T-helper 1 cell treated with Interleukin-12 subunit alpha and Interleukin-12 subunit beta and Interleukin-4 antibody, amounts not matched to agents 30 μg/mL and 1 μg/mL, for 36 hours (primary cell): Measurements from ENCODE around the gene ST7.

Experiments
- H3K27ac Mint-ChIP-seq: one replicate; pipeline ENCODE4 v1.8.0; 2021; ENCODE audit warnings: mild to moderate bottlenecking, mixed read lengths
- H3K27me3 Mint-ChIP-seq: one replicate; pipeline ENCODE4 v1.8.0; 2021; ENCODE audit warnings: low read depth, mixed read lengths
- H3K36me3 Mint-ChIP-seq: one replicate; pipeline ENCODE4 v1.8.0; 2021; ENCODE audit warnings: low read depth, mixed read lengths
- H3K4me1 Mint-ChIP-seq: one replicate; pipeline ENCODE4 v1.8.0; 2021; ENCODE audit warnings: low read depth, mixed read lengths
- H3K4me3 Mint-ChIP-seq: one replicate; pipeline ENCODE4 v1.8.0; 2021; ENCODE audit warnings: mild to moderate bottlenecking, moderate library complexity, mixed read lengths
- H3K9me3 Mint-ChIP-seq: one replicate; pipeline ENCODE4 v1.8.0; 2021; ENCODE audit warnings: mixed read lengths

ST7 gene

DNA sequence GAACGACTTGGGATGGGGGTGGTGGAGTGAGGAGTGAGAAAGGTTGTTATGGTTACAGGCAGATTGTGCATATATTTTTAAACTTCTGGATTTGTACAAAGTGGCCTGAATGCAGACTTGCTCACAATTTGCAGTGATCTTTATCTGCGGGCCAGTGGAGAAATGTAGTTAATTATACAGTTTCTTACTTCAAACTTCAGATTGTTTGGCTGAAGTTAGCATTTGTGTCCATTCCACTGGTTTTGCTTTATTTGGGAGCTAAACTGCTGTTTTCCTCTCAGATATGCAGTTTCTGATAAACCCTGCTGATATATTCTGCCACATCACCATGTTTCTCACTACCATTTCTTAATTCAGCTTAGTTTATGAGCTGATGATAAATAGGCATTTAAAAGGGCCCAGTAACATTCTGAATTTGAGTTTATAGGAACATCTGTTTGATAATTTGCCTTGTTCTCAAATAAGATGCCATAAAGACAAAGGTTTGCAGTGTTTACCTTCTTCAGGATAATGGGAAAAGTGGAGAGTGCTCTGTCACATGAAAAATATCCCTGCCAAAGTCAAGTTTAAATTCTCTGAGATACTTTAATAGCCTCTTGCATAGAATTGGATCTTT is 170.1 kb downstream of the ST7 start:
- Mint-ChIP-seq H3K9me3 (no peaks in the 10 kb centered on the region), H3K36me3 (no peaks in the 10 kb centered on the region), H3K4me1 (no peaks in the 10 kb centered on the region), H3K27me3 (peaks cover 13% of the 10 kb centered on the region), H3K4me3 (no peak overlapping the region), H3K27ac (no peak overlapping the region)

- Mint-ChIP-seq H3K4me1 (no peaks in the 10 kb centered on the region), H3K36me3 (no peaks in the 10 kb centered on the region), H3K9me3 (no peaks in the 10 kb centered on the region), H3K27ac (no peak overlapping the region), H3K27me3 (peaks cover 9% of the 10 kb centered on the region), H3K4me3 (no peak overlapping the region)
Observed at GRCh38 chr7:117124591-117125220, 171.4 kb downstream of the ST7 start.

GRCh38 chr7:117126676-117127075 is 173.4 kb downstream of the ST7 start:
- peaks cover 5% of the 10 kb centered on the region for H3K27me3 Mint-ChIP-seq
- H3K4me3 Mint-ChIP-seq: no peak overlapping the region
- H3K4me1 Mint-ChIP-seq: no peaks in the 10 kb centered on the region
- H3K27ac Mint-ChIP-seq: no peak overlapping the region
- no peaks in the 10 kb centered on the region for H3K36me3 Mint-ChIP-seq
- H3K9me3 Mint-ChIP-seq: no peaks in the 10 kb centered on the region

DNA sequence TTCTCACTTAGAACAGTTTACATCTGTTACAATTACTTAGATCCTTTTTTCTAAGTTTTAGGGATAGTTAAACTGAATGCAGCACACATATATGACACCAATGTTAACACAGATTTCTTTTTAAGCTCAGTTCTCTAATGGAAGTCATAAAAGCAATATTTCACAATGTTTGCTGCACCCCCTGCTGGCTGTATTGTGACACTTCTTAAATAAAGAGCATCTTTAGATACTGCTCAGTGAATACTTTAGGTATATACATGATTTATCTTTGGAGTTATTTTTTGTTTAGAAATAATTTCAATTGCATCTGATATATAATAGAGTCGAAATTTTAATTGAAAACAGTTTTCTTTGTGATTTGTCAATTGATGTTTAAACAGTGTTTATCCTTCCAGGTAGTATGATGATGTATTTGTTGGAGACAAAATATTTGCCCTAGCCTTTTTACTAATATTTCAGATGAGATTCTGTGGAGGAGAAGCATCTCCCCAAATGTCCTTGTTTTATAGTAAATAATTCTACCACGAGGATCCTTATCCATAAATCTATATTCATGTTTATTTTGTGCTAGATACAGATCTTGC is 174.4 kb downstream of the ST7 start:
- H3K9me3 Mint-ChIP-seq: no peaks in the 10 kb centered on the region
- H3K27ac Mint-ChIP-seq: no peak overlapping the region
- no peaks in the 10 kb centered on the region for H3K4me1 Mint-ChIP-seq
- no peaks in the 10 kb centered on the region for H3K36me3 Mint-ChIP-seq
- no peak overlapping the region for H3K4me3 Mint-ChIP-seq
- peaks cover 7% of the 10 kb centered on the region for H3K27me3 Mint-ChIP-seq

DNA sequence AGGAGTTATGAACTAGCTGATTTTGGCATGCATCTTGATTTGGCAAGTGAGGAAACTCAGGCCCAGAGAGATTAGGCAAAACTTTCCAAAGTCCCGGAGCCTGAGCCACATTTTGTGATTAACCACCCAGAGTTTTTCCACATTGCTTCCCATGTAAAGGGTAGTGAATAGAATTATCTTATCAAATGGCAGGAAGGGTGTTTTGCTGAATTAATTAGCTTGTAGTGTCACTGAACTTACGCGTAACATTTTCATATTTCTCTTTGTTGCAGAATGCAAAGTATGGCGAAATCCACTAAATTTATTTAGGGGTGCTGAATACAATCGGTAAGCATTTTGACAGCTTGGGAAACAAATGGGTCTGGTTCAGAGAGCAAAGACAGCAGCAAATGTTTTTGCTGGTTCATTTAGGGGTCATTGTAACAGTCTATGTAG is 176.2 kb downstream of the ST7 start:
- H3K9me3 Mint-ChIP-seq: no peaks in the 10 kb centered on the region
- peaks cover 7% of the 10 kb centered on the region for H3K27me3 Mint-ChIP-seq
- no peaks in the 10 kb centered on the region for H3K4me1 Mint-ChIP-seq
- H3K36me3 Mint-ChIP-seq: no peaks in the 10 kb centered on the region
- H3K27ac Mint-ChIP-seq: no peak overlapping the region
- H3K4me3 Mint-ChIP-seq: no peak overlapping the region

GRCh38 chr7:117130262-117130661 is 177.0 kb downstream of the ST7 start:
- H3K9me3 Mint-ChIP-seq: no peaks in the 10 kb centered on the region
- no peaks in the 10 kb centered on the region for H3K36me3 Mint-ChIP-seq
- peaks cover 5% of the 10 kb centered on the region for H3K4me1 Mint-ChIP-seq

DNA sequence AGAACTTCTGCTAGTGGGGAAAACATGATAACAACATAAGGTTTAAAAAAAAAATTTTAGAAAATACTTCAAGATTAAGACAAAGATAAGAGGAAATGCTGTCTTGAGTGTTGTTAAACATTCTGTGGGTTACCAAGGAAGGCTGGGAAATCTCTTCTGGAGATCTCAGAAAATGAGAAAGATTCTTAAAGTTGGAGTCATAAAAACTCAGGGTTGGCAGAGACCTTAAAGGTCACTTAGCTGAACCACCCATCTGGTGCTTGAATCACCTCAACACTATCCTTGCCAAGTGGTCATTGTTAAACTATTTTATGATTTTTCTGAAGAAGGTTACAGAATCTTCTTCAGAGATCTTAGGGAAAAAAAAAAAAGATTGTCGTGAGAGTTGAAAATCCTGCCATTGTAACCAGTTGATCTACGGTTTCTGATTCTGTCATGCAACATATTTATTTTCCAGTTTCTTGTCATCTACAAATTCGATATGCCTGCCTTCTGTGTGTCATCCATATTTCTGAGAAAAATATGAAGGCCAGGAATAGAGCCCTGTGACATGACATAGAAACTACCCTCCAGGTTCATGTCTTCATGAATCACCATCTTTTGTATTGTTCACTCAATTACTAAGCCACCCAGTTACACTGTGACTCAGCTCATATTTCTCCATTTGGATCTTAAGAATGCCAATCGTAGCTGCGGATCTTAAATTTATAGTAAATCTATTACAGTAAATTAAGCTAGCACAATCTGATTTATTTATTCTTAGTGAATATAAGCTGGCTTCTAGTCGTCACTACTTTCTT is 179.2 kb downstream of the ST7 start:
- H3K4me1 Mint-ChIP-seq: peaks cover 5% of the 10 kb centered on the region
- peaks cover 7% of the 10 kb centered on the region for H3K27me3 Mint-ChIP-seq
- H3K9me3 Mint-ChIP-seq: no peaks in the 10 kb centered on the region
- no peak overlapping the region for H3K27ac Mint-ChIP-seq
- no peak overlapping the region for H3K4me3 Mint-ChIP-seq
- no peaks in the 10 kb centered on the region for H3K36me3 Mint-ChIP-seq

More at GRCh38 chr7:117130262-117130661, 177.0 kb downstream of the ST7 start:
- Mint-ChIP-seq H3K27ac (no peak overlapping the region), H3K27me3 (peaks cover 7% of the 10 kb centered on the region), H3K4me3 (no peak overlapping the region)

DNA sequence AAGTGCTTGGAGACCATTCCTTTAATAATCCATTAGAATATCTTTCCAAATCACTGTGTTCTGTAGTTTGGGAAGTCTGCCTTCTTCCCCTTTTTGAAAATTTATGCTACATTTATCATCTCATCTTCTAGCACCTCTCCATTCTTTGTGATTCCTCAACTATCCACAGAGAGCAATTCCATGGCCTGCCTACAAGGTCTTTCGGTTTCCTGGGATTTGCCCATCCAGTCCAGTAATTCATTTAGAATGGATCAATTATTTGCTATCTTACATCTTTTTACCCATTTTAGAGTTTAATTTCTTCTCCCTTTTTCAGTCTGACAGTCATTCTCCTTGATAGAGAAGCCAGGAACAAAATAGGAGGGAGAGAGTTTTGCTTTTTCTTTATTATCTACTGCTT is 179.8 kb downstream of the ST7 start:
- Mint-ChIP-seq H3K9me3 (no peaks in the 10 kb centered on the region), H3K4me1 (peaks cover 5% of the 10 kb centered on the region), H3K27ac (no peak overlapping the region), H3K27me3 (peaks cover 4% of the 10 kb centered on the region), H3K4me3 (no peak overlapping the region), H3K36me3 (no peaks in the 10 kb centered on the region)

DNA sequence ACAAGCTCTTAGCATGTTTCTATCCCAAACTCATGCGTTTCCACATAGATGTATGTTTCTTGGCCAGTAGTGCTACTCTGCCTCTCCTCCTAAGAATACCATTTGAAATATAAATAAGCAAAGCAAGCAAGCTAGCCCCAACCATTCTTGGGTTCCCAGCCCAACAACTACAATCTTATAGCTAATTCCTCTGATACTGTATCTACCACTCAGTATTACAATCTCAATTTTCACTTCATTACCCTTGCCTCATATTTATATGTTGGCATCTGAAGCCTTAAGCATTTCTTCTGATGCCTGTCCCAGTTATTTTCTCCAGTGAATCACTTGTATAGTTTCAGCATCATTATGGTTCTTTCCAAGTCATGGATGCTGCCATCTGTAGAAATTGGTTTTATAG is 181.1 kb downstream of the ST7 start:
- Mint-ChIP-seq H3K9me3 (no peaks in the 10 kb centered on the region), H3K36me3 (no peaks in the 10 kb centered on the region), H3K4me3 (no peak overlapping the region), H3K4me1 (peaks cover 5% of the 10 kb centered on the region), H3K27ac (no peak overlapping the region), H3K27me3 (peaks cover 3% of the 10 kb centered on the region)

- Mint-ChIP-seq H3K36me3 (no peaks in the 10 kb centered on the region), H3K9me3 (no peaks in the 10 kb centered on the region), H3K4me1 (peaks cover 5% of the 10 kb centered on the region), H3K4me3 (no peak overlapping the region), H3K27ac (no peak overlapping the region), H3K27me3 (peaks cover 3% of the 10 kb centered on the region)
Observed at GRCh38 chr7:117134889-117135552, 181.7 kb downstream of the ST7 start.

- Mint-ChIP-seq H3K27me3 (peaks cover 3% of the 10 kb centered on the region), H3K4me3 (no peak overlapping the region)
Observed at GRCh38 chr7:117135553-117135891, 182.2 kb downstream of the ST7 start.

DNA sequence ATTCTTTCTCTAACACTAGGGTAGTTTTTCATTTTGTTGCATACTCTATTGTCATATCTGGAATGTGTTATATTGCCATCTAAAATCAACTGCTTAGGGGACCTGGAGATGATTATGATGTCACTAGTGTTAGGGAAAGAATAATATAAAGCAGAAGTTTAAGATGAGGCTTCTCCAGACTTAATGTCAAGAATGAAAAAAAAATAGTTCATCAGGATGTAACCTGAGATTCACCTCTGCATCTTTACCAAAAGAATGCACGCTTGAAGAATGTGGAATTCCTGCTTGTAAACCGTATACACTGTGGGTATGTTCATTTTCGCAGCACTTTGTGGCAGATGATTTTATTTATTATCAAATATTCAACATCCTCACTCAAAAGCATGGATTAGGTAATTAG is 184.6 kb downstream of the ST7 start:
- no peak overlapping the region for H3K27ac Mint-ChIP-seq
- H3K36me3 Mint-ChIP-seq: no peaks in the 10 kb centered on the region
- H3K4me1 Mint-ChIP-seq: peaks cover 5% of the 10 kb centered on the region
- no peak overlapping the region for H3K4me3 Mint-ChIP-seq
- H3K9me3 Mint-ChIP-seq: no peaks in the 10 kb centered on the region
- no peaks in the 10 kb centered on the region for H3K27me3 Mint-ChIP-seq

More at GRCh38 chr7:117135553-117135891, 182.2 kb downstream of the ST7 start:
- no peak overlapping the region for H3K27ac Mint-ChIP-seq
- H3K4me1 Mint-ChIP-seq: peaks cover 5% of the 10 kb centered on the region
- no peaks in the 10 kb centered on the region for H3K36me3 Mint-ChIP-seq
- H3K9me3 Mint-ChIP-seq: no peaks in the 10 kb centered on the region

- Mint-ChIP-seq H3K27me3 (no peaks in the 10 kb centered on the region), H3K4me1 (peaks cover 9% of the 10 kb centered on the region), H3K27ac (no peak overlapping the region)
Observed at GRCh38 chr7:117138495-117138894, 185.2 kb downstream of the ST7 start.

GRCh38 chr7:117138981-117139380 is 185.7 kb downstream of the ST7 start:
- H3K36me3 Mint-ChIP-seq: no peaks in the 10 kb centered on the region
- peaks cover 9% of the 10 kb centered on the region for H3K4me1 Mint-ChIP-seq
- H3K9me3 Mint-ChIP-seq: no peaks in the 10 kb centered on the region
- H3K4me3 Mint-ChIP-seq: no peak overlapping the region
- no peaks in the 10 kb centered on the region for H3K27me3 Mint-ChIP-seq
- H3K27ac Mint-ChIP-seq: no peak overlapping the region

More at GRCh38 chr7:117138495-117138894, 185.2 kb downstream of the ST7 start:
- Mint-ChIP-seq H3K9me3 (no peaks in the 10 kb centered on the region), H3K36me3 (no peaks in the 10 kb centered on the region), H3K4me3 (no peak overlapping the region)
